Right lung (tissue), 5 donors: ENCODE results near the gene EMILIN2. TPM values are rescaled to one million over a fixed set of nuclear protein-coding genes. Genes with fewer than 3 reads are reported as not detected.

ENCODE experiments used
- DNase-seq, 2 donors: peaks; one replicate each; pipeline ENCODE4 v3.0.0-alpha.2; 2013
- polyA plus RNA-seq, 5 donors: library from polyadenylated mRNA; unstranded; fragments of 120-200 nt; gene quantifications; one replicate each; pipeline versions ENCODE4 v1.2.1 to v1.2.3, GENCODE V29; 2013; ENCODE audit warnings: inconsistent platforms in 1 of 5, low replicate concordance in 1 of 5; ENCODE audit not compliant: insufficient read length in 5 of 5, insufficient read depth in 1 of 5

Gene EMILIN2
- polyA plus RNA-seq, 5 donors: 11.2 to 16.9 (median 12.1) TPM

- no peak for DNase-seq
These were observed 25.3 kb downstream of the EMILIN2 start for GRCh38 chr18:2872095-2872494.

- DNase-seq: no peak
These were observed 28.0 kb downstream of the EMILIN2 start for GRCh38 chr18:2874765-2875164.

DNA sequence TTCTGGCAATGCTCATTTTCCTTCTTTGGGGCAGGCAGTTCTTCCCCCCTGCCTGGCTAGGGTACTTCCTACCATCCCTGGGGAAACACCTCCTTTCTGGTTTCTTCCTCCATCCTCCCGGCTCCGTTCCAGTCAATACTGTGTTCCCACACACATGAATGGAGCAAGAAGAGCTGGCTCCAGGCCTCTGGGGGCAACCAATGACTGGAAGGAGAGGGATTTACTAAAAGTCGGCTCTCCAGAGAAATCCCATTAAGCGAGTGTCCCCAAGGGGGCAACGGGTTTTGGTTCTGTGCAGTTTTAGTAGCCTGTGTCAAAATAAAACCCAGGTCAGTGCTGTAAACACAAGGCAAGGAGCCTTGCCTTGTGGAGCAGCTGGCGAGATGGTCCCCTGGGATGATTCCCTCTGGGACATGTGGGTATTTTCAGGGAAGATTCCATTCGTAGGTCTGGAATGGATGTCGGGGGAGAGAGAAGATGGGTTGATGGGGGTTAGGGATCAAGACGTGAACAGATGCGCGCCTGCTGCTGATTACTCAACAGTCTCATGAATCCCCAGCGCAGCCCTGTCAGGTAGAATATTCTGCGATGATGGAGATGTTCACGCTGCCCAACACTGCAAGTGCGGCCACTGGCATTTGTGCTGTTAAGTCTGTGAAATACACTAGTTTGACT, 32.0 kb downstream of the EMILIN2 start:
- DNase-seq: no peak

GRCh38 chr18:2879889-2880288, 33.1 kb downstream of the EMILIN2 start:
- DNase-seq: no peak

DNA sequence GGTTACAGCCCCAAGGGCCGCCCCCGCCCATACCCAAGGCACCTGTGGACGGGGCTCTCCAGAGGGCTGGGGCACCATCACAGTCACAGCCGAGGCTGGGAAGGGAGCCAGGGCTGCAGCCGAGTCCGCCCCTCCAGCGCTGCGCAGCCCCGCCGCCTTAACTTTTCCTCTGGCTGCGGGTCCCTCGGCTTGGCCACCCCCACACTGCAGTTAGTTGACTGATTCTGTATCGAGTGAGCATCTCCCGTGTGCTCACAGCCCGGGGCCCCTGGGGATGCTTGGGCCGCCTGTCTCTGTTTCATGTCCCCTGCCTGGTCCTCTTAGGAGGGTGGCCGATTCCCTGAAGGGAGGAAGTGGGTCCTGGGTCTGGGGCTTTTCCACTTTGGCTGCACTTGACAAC, 33.7 kb downstream of the EMILIN2 start:
- no peak for DNase-seq

GRCh38 chr18:2881088-2881839, 34.5 kb downstream of the EMILIN2 start:
- DNase-seq: peak in 1 of 2 donors; percentile 23

- DNase-seq: no peak
These were observed 35.0 kb downstream of the EMILIN2 start for GRCh38 chr18:2881840-2882195.

GRCh38 chr18:2882201-2882600, 35.4 kb downstream of the EMILIN2 start:
- DNase-seq: no peak

DNA sequence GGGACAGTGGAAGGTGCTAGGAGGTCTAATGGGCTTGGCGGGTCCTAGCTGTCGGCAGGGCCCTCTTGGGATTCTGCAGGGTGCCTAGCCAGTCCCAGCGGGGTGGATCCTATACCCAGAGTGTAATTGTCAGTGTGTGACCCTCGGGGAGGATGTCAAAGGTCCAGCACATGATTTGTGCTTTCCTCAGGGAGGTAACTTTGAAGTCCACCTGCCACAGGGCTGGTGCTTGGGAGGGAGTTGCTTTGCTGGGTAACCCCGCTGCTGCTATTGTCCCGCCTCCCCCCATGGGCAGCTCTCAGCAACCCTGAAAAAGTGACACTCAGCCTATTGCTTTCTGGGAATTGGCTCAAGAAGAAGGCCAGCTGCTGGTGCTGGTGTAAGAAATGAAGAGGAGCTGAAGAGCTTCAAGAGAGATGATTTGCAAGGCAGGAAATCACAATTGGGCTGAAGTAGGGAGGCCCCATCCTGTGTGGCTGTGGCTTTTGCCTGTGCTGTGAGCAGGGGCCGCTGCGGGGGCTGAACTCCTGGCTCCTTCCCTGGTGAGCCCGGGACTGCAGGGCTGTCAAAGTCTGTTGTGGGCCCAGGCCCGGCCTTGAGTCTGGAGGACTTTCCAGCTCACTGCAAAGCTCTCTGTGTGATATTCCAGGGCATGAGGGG, 36.4 kb downstream of the EMILIN2 start:
- peak; percentile 50 to 51 for DNase-seq

GRCh38 chr18:2884706-2885285, 38.0 kb downstream of the EMILIN2 start:
- DNase-seq: no peak

GRCh38 chr18:2887470-2887869, 40.7 kb downstream of the EMILIN2 start:
- DNase-seq: no peak

DNA sequence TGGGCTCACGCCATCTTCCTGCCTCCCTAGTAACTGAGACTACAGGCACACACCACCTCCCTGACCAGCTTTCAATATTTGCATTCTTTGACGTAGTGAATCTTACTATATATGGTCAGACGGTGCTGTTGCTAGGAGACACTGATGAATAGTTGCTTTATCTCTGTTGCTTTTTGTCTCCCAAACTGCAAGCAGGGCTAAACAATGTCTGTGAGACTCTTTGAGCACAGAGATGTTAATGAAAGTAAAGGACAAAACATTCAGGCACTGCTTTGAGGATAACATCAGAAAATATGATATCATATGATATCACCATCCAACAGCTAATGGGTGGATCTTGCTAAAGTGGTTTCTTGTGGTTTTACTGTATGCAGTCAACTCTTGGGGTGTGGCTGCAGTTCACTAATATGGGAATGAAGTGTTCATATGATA, 43.0 kb downstream of the EMILIN2 start:
- no peak for DNase-seq

DNA sequence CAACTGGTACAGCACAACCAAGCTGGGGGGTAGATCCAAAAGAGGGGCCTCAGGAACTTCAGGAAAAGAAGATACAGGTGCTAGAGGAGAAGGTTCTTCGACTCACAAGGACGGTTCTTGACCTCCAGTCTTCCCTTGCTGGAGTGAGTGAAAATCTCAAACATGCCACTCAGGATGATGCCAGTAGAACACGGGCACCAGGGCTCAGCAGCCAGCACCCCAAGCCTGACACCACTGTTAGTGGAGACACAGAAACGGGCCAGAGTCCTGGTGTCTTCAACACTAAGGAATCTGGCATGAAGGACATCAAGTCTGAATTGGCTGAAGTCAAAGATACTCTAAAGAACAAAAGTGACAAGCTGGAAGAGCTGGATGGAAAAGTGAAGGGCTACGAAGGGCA, 43.8 kb downstream of the EMILIN2 start:
- DNase-seq: no peak

DNA sequence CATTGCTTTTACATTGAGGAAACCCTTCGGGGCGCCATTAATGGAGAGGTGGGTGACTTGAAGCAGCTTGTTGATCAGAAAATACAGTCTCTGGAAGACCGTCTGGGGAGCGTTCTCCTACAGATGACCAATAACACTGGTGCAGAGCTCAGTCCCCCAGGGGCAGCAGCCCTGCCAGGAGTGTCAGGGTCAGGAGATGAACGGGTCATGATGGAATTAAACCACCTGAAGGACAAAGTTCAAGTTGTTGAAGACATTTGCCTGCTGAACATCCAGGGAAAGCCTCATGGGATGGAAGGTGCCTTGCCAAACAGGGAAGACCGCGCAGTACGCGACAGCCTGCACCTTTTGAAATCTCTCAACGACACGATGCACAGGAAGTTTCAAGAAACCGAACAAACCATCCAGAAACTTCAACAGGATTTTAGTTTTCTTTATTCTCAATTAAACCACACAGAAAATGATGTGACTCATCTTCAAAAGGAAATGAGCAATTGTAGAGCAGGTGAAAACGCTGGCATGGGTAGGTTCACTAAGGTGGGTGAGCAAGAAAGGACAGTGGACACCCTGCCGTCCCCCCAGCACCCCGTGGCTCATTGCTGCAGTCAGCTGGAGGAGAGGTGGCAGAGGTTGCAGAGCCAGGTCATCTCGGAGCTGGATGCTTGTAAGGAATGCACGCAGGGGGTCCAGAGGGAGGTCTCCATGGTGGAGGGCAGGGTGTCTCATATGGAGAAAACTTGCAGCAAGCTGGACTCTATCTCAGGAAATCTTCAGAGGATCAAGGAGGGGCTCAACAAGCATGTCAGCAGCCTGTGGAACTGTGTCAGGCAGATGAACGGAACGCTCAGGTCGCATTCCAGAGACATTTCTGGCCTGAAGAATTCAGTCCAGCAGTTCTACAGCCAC, 45.0 kb downstream of the EMILIN2 start:
- no peak for DNase-seq

DNA sequence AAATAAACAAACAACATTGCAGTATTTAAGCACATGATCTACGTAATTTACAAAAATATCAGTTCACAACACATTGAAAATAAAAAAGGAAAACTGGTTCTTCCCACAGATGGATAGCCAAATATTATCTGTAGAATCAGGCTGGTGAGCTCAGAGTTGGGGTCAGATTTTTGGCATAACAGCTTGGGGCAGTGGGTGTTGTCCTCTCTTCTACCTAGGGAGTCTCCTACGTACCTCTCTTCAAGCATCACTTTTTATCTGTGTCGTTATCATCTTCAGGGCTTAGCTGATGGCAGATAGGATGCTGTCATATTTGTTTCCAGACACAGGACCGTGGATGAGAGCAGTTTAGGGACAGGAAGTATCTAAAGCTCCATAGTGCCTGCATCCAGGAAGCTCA, 46.2 kb downstream of the EMILIN2 start:
- DNase-seq: no peak

GRCh38 chr18:2893676-2894075, 46.9 kb downstream of the EMILIN2 start:
- DNase-seq: no peak

DNA sequence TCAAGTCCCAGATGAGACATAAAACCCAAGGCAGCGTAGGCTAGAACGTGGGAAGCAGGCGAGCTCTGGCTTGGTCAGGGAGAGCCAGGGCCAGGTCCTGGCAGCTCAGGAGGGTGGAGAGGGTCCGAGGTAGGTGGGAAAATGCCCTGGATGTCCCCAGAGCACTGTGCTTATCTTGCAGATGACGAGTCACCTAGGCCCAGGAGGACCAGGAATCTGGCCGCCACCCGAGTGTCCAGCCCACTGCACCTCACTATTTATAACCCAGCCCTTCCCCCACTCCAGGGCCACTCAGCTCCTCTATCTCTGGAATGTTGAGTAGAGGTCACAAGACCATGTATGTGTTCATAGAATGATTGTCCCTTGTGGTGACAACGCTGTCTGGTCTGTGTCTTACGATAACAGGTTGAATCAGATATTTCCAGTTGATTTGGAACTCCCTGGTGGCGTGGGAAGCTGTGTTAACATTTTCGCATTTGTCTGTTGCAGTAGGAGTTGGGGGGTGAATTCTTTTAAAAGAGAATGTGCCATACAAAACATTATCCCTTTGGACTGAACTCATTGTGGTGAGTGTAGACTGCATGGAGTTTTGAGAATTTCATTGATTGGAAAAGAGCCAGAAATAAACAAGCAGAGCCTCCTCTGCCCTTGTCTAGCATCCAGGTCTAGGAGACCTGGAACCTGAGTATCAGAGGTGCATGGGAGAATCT, 47.5 kb downstream of the EMILIN2 start:
- no peak for DNase-seq

DNA sequence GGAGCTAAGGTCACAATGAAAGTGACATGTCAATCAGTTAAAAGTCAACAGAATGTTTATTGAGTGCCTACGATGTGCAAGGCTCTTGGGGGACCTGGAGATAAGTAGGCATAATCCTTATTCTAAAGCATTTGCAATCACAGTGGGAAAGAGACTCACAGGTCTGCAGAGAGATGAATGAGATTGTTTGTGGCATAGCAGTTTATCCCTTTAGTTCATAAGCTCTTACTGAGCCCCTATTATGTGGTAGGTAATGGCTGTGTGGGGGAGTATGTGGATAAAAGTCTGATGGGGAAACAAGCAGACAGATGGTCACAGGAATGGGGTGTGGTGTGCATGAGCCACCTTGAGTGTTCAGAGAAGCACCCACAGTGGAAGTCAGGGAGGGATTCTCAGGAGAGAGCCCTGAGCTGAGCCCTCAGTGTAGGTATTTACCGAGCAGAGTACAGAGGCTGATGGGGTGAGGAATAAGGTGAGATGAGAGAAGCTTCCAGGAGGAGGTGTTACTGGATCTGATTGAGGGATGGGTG, 48.1 kb downstream of the EMILIN2 start:
- no peak for DNase-seq

DNA sequence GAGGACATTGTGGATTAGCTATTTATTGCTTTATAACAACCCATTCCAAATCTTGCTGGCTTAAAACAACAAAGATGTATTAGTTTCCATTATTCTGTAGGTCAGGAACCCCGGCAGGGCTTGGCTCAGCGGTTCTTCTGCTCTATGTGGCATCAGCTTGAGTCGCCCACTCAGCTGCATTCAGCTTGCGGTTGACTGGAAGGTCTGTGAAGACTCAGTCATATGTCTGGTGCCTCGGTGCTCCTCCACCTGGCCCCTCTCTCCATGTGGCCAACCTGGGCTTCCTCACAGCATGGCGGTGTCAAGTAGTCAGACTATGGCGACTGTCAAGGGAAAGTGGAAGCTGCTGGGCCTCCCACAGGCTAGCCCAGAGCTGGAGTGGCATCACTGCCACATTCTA, 48.6 kb downstream of the EMILIN2 start:
- DNase-seq: no peak

- no peak for DNase-seq
These were observed 50.2 kb downstream of the EMILIN2 start for GRCh38 chr18:2896990-2897389.
